Activated CD8-positive, alpha-beta T cell treated with anti-CD3 and anti-CD28 coated beads, Interleukin-2, amount 10 ng/mL, durations not matched to agents 7 days and 5 days (primary cell): ENCODE results near the gene PDGFD. TPM values are rescaled to one million over a fixed set of nuclear protein-coding genes. Genes with fewer than 3 reads are reported as not detected.

ENCODE experiments used
- ATAC-seq: fragments of 150-1000 bp; cut with Tn5 transposase; one replicate; pipeline ENCODE4 v1.10.0; 2021; ENCODE audit warnings: moderate library complexity
- CTCF ChIA-PET: fragments of 350-600 bp; sonication (Branson Sonifier 250); formaldehyde crosslinking; loops from one replicate; lab custom pipeline; 2021; ENCODE audit warnings: antibody characterized with exemption; lab: Charles Lee
- POLR2A ChIA-PET: fragments of 350-600 bp; sonication (Branson Sonifier 250); formaldehyde crosslinking; loops from one replicate; lab custom pipeline; 2021; ENCODE audit warnings: antibody characterized with exemption; lab: Charles Lee
- DNase-seq: peaks from one replicate; pipeline ENCODE4 v3.0.0-alpha.2; 2020
- H3K27ac Mint-ChIP-seq: one replicate; pipeline ENCODE4 v1.8.0; 2021; ENCODE audit warnings: mild to moderate bottlenecking, mixed read lengths
- H3K27me3 Mint-ChIP-seq: one replicate; pipeline ENCODE4 v1.8.0; 2021; ENCODE audit warnings: low read depth, mixed read lengths
- H3K36me3 Mint-ChIP-seq: one replicate; pipeline ENCODE4 v1.8.0; 2021; ENCODE audit warnings: low read depth, mixed read lengths
- H3K4me1 Mint-ChIP-seq: one replicate; pipeline ENCODE4 v1.8.0; 2021; ENCODE audit warnings: low read depth, mixed read lengths
- H3K4me3 Mint-ChIP-seq: one replicate; pipeline ENCODE4 v1.8.0; 2021; ENCODE audit warnings: mild to moderate bottlenecking, mixed read lengths
- H3K9me3 Mint-ChIP-seq: one replicate; pipeline ENCODE4 v1.8.0; 2022; ENCODE audit warnings: mixed read lengths; ENCODE audit not compliant: insufficient read depth
- total RNA-seq, 2 experiments: library from RNA; stranded (reverse); gene quantifications; one replicate each; pipeline ENCODE4 v1.2.3, GENCODE V29; 2021

PDGFD gene
- total RNA-seq, 2 experiments from 2014 or later: 0.08 TPM; not detected in 1

- Mint-ChIP-seq H3K9me3 (no peaks in the 10 kb centered on the region), H3K4me3 (no peak overlapping the region), H3K27ac (no peak overlapping the region), H3K27me3 (no peaks in the 10 kb centered on the region), H3K36me3 (no peaks in the 10 kb centered on the region), H3K4me1 (no peaks in the 10 kb centered on the region)
- ATAC-seq: no peak
- ChIA-PET CTCF (no interaction called here), POLR2A (no interaction called here)
- DNase-seq: no peak
These were observed 120.8 kb downstream of the PDGFD start for GRCh38 chr11:104043142-104043541.

DNA sequence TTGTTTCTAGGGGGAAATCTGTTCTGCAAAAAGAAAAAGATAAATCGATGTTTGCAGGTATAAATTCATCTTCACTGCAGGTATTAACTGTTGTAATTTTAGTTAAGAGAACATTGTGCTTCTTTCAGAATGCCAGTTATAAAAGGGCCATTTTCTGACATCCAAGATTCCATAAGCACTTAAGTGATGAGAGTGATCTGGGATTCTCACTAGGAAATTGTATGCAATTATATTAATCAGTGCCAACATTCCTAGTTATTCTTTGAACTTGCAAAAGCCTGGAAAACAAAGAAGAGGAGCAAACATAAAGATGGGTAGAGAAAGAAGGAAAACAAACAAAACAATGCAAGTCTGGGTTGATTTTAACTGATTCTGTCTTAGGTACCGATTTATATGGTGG, 122.2 kb downstream of the PDGFD start:
- H3K36me3 Mint-ChIP-seq: no peaks in the 10 kb centered on the region
- no peak overlapping the region for H3K4me3 Mint-ChIP-seq
- ATAC-seq: no peak
- no peaks in the 10 kb centered on the region for H3K4me1 Mint-ChIP-seq
- POLR2A ChIA-PET: no interaction called here
- CTCF ChIA-PET: no interaction called here
- H3K27me3 Mint-ChIP-seq: no peaks in the 10 kb centered on the region
- H3K9me3 Mint-ChIP-seq: no peaks in the 10 kb centered on the region
- no peak for DNase-seq
- H3K27ac Mint-ChIP-seq: no peak overlapping the region

DNA sequence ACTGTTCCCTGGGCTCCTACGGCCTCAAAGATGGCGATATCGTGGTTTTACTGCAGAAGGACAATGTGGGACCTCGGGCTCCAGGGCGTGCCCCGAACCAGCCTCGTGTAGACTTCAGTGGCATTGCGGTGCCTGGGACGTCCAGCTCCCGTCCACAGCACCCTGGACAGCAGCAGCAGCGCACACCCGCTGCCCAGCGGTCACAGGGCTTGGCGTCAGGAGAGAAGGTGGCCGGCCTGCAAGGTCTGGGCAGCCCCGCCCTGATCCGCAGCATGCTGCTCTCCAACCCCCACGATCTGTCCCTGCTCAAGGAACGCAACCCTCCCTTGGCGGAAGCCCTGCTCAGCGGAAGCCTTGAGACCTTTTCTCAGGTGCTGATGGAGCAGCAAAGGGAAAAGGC, 127.0 kb downstream of the PDGFD start:
- DNase-seq (no peak), ATAC-seq (no peak)
- ChIA-PET POLR2A (no interaction called here), CTCF (no interaction called here)
- Mint-ChIP-seq H3K4me1 (no peaks in the 10 kb centered on the region), H3K36me3 (no peaks in the 10 kb centered on the region), H3K27ac (no peak overlapping the region), H3K27me3 (no peaks in the 10 kb centered on the region), H3K4me3 (no peak overlapping the region), H3K9me3 (no peaks in the 10 kb centered on the region)

DNA sequence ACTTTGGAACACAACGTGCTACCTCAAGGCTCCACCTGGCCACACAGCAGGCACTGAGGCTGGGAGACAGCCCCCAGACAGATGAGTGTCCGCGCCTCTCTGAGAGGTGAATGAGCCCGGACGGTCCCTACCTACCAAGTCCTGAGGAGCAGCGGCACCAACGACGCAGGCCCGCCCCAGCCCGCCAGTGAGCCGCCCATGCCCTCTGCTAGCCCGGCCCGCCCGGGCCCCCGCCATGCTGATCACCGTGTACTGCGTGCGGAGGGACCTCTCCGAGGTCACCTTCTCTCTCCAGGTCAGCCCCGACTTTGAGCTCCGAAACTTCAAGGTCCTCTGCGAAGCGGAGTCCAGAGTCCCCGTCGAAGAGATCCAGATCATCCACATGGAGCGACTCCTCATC, 127.4 kb downstream of the PDGFD start, which contains the start of gene DDI1:
TSS of gene DDI1 (plus strand) at position 53 of the 400 bp plus-strand sequence. CDS start at position 236, 183 bp downstream.
- ATAC-seq (no peak), DNase-seq (no peak)
- H3K36me3 Mint-ChIP-seq: no peaks in the 10 kb centered on the region
- H3K4me1 Mint-ChIP-seq: no peaks in the 10 kb centered on the region
- H3K9me3 Mint-ChIP-seq: no peaks in the 10 kb centered on the region
- ChIA-PET POLR2A (no interaction called here), CTCF (no interaction called here)
- no peaks in the 10 kb centered on the region for H3K27me3 Mint-ChIP-seq
- no peak within 1 kb of the TSS for H3K4me3 Mint-ChIP-seq
- no peak within 1 kb of the TSS for H3K27ac Mint-ChIP-seq

DNA sequence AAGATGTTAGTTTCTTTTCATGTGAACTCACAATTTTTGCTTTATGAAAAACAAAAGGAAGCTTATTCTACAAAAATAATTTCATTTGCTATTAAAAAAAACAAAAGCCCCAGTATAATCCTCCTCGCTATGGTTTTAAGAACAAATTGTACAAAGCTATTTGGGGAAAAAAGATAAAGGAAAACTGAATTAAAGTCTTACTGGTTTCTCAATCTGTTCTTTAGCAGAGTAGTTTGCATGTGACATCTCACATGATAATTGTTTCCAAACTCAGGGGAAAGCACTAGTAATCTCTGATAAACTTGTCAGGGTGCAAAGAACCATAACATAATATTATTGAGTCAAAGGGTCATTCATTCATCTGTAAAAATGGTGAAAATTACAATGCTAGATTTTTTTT, 130.4 kb downstream of the PDGFD start:
- DNase-seq (no peak), ATAC-seq (no peak)
- Mint-ChIP-seq H3K4me3 (no peak overlapping the region), H3K36me3 (no peaks in the 10 kb centered on the region), H3K27ac (no peak overlapping the region), H3K27me3 (no peaks in the 10 kb centered on the region), H3K4me1 (no peaks in the 10 kb centered on the region), H3K9me3 (no peaks in the 10 kb centered on the region)
- ChIA-PET POLR2A (no interaction called here), CTCF (no interaction called here)

DNA sequence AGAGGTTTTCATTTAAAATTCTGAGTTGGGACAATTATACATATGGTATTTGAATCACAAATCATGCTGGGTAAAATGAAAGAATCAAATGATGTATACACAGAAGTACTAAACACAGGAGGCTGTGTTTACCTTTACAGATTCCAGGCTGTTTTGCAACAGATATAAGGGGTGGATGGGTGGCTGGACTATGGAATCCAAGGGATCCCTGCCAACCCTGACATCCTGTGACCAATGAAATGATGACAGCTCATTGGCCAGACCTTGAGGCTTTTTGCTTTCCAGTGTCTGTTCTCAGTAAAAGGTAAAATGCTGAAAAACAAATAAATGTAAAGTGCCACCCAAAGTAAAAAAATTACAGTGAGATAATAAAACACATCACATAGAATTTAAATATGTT, 130.8 kb downstream of the PDGFD start:
- DNase-seq (no peak), ATAC-seq (no peak)
- Mint-ChIP-seq H3K27me3 (no peaks in the 10 kb centered on the region), H3K9me3 (no peaks in the 10 kb centered on the region), H3K4me3 (no peak overlapping the region), H3K36me3 (no peaks in the 10 kb centered on the region), H3K27ac (no peak overlapping the region), H3K4me1 (no peaks in the 10 kb centered on the region)
- CTCF ChIA-PET: no interaction called here
- POLR2A ChIA-PET: no interaction called here

DNA sequence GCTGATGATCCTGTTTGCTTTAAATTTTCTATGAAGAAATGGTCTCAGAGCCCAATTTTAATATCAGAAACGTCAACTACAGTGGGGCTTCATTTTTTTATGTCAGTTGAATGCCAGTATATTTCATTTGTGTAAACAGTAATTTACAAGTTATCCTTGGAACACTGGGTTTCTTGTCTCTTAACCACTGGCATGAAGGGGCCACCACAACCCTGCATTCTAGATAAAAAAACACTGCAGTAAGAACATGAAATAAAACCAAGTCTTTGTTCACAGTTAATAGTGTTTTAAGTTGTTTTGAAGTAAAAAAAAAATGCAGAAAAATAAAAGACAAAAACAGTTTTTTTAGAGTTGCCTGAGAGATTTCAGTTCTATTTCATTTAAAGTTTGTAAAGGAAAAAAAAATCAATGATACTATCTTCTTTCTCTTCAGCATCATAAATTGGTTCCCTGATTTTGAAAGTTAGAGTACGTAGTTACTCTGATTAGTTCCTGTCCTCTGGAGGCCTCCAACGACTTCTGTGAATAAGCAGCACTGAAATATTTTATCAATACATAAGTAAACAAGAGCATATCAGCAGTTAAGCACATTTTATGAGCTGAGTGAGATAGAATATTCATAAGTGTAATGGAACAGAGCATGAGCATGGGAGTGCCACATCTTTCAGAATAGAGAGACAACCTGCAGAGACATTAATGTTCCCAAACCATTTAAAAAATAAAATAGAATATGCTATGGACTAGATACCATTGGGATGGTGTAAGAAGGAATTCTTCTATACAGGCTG, 135.3 kb downstream of the PDGFD start:
- Mint-ChIP-seq H3K27ac (no peak overlapping the region), H3K36me3 (no peaks in the 10 kb centered on the region), H3K4me3 (no peak overlapping the region), H3K9me3 (no peaks in the 10 kb centered on the region), H3K4me1 (no peaks in the 10 kb centered on the region), H3K27me3 (no peaks in the 10 kb centered on the region)
- DNase-seq: no peak
- no peak for ATAC-seq
- ChIA-PET CTCF (no interaction called here), POLR2A (no interaction called here)

DNA sequence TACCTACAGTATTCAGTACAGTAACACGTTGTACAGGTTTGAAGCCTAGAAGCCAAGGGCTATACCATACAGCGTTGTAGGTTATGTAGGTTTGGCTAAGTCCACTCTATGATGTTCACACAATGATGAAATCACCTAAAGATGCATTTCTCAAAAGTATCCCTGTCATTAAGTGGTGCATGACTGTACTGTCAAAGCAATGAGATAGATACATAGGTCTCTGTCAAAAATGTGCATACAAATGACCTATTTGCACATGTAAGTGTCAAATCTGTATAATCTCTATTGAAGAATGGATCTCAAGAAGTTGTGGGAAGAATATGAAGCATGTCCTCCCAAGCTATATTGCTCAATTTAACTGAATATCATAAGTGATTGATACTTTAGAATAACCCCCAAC, 139.4 kb downstream of the PDGFD start:
- ATAC-seq (no peak), DNase-seq (no peak)
- Mint-ChIP-seq H3K4me3 (no peak overlapping the region), H3K9me3 (no peaks in the 10 kb centered on the region), H3K27me3 (no peaks in the 10 kb centered on the region), H3K36me3 (no peaks in the 10 kb centered on the region), H3K27ac (no peak overlapping the region), H3K4me1 (no peaks in the 10 kb centered on the region)
- CTCF ChIA-PET: no interaction called here
- POLR2A ChIA-PET: no interaction called here

GRCh38 chr11:104015649-104016415, 148.1 kb downstream of the PDGFD start:
- CTCF ChIA-PET: no interaction called here

GRCh38 chr11:104011044-104011443, 152.9 kb downstream of the PDGFD start:
- H3K4me3 Mint-ChIP-seq: no peak overlapping the region
- H3K27me3 Mint-ChIP-seq: no peaks in the 10 kb centered on the region
- POLR2A ChIA-PET: no interaction called here
- CTCF ChIA-PET: no interaction called here
- H3K27ac Mint-ChIP-seq: no peak overlapping the region
- H3K4me1 Mint-ChIP-seq: no peaks in the 10 kb centered on the region
- H3K9me3 Mint-ChIP-seq: no peaks in the 10 kb centered on the region
- H3K36me3 Mint-ChIP-seq: no peaks in the 10 kb centered on the region
- DNase-seq (no peak), ATAC-seq (no peak)

More at GRCh38 chr11:104015649-104016415, 148.1 kb downstream of the PDGFD start:
- H3K4me1 Mint-ChIP-seq: no peaks in the 10 kb centered on the region
- H3K9me3 Mint-ChIP-seq: no peaks in the 10 kb centered on the region
- ATAC-seq (no peak), DNase-seq (no peak)
- no peaks in the 10 kb centered on the region for H3K36me3 Mint-ChIP-seq
- H3K4me3 Mint-ChIP-seq: no peak overlapping the region
- POLR2A ChIA-PET: no interaction called here
- no peaks in the 10 kb centered on the region for H3K27me3 Mint-ChIP-seq
- H3K27ac Mint-ChIP-seq: no peak overlapping the region

DNA sequence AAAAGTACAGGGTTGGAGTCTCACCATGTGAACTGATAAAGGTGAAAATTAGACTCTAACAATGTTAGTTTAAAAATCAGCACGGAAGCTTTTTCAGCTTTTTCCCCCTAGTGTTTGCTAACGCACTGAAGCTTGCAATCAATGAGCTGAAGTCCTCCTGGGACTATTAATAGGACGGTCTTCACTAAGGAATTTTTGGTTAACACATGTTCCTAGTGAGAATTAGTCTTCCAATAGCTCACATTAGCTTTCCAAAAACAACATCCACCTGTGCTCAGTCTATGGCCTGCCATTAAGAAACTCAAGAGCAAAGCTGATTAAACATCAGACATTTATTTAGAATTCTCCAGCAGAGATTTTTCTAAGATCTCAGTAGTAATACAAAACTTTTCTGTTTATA, 154.2 kb downstream of the PDGFD start:
- Mint-ChIP-seq H3K36me3 (no peaks in the 10 kb centered on the region), H3K27me3 (no peaks in the 10 kb centered on the region), H3K9me3 (no peaks in the 10 kb centered on the region), H3K27ac (no peak overlapping the region), H3K4me3 (no peak overlapping the region), H3K4me1 (no peaks in the 10 kb centered on the region)
- ChIA-PET CTCF (no interaction called here), POLR2A (no interaction called here)
- no peak for DNase-seq
- no peak for ATAC-seq

DNA sequence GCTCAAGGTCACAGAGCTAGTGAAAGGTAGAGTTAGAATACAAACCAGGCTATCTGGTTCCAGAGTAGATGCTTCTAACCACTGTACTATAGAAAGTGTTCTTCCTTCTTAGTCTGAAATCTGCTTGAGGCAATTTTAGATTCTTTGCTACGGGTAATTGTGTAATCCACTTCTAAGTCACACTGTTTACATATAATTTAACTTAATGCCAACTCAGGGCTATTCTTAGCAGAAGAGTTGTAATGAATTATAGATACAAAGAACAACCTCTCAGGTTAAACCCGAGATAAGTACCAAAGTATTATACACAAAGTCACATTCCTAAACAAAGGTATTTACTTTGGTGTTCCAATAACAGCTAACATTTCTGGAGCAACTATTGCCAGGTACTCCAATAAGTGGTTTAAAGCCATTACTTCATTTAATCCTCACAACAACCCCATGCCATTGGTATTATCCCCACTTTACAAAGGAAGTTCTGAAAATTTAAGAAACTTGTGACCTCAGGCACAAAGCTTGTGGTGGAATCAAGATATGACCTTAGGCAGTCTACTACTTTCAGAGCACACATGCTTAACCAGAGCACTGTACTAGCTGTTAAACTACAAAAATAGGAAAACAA, 158.6 kb downstream of the PDGFD start:
- Mint-ChIP-seq H3K36me3 (no peaks in the 10 kb centered on the region), H3K9me3 (no peaks in the 10 kb centered on the region), H3K27me3 (no peaks in the 10 kb centered on the region), H3K4me1 (no peaks in the 10 kb centered on the region), H3K27ac (no peak overlapping the region), H3K4me3 (no peak overlapping the region)
- ChIA-PET POLR2A (no interaction called here), CTCF (no interaction called here)
- ATAC-seq (no peak), DNase-seq (no peak)
